Stimulated activated CD4-positive, alpha-beta T cell treated with anti-CD3 and anti-CD28 coated beads, Interleukin-4, amount 100 ng/mL, for 1 hour (primary cell): Measurements from ENCODE around the gene BRD1.
"Not testable (repeated sequence)": the region's sequence is repeated elsewhere in the genome, so short reads cannot be mapped to it uniquely, and the experiment has no call there.

Source experiments
- DNase-seq: peaks from one replicate; pipeline ENCODE4 v3.0.0-alpha.2; 2020

The BRD1 gene

DNA sequence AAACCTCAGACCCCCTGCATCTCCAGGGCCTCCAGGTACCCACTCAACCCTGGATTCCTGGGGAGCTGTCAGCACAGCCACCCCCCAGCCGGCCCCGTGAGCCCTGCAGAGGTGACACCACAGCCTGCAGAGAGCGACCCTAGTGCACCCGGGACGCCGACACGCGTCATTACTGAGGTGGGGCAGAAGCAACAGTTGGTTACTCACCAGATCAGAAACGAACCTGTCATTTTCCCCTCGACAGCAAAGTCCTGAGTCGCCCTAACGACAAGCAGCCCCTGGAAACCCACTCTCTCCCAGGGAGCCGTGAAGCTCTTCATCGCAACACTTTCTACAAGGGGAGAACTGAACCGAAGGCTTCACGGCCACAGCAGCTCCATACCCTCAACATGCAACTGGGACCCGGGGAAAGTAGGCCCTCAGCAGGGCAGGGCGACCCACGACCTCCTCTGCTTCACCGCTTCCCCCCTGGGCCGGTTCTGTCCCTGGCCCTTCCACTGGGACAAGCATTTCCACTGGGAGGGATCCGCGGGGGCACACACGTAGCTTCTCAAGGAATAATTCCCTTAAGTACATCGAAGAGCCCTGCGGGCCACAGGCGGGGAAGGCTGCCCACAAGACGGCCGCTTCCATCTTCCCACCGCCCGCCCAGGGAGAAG lies 1.6 kb downstream of the BRD1 start:
- DNase-seq = peak; percentile 69

DNA sequence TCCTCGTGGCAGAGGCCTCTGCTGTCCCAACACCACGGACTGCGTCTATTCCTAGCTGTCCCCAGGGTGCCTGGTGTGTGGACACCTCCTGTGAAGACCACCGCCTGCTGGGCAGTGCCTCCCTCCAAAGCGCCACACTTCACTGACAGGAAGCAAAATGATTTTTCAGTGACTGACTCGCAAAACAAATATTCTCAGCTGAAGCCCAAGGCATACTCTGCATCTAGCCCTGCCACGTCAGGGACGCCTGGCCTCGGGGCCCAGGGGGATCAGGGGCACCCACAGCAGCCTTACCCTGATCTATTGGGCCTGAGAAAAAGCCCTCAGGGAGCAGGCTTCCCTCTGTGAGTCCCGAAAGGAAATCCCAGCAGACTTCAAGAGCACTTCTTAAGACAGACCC lies 2.2 kb downstream of the BRD1 start:
- no peak for DNase-seq

DNA sequence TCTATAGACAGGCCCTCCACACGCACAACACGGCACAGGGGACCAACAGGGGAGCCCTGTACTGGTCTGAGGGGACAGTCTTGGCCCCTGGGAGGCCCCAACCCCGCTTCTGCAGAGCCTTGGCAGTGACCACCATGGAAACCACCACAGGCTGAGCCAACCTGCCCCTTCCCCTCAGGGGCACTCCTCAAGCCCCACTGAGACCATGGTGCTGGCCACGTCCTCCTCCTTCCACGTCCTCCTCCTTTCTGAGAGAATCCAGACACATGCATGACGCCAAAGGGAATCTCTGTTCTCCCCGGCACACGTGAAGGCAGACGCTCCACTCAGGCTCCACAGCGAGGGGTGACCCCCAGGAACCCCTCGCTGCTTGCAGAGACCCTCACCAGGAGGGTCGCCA lies 2.7 kb downstream of the BRD1 start:
- no peak for DNase-seq

DNA sequence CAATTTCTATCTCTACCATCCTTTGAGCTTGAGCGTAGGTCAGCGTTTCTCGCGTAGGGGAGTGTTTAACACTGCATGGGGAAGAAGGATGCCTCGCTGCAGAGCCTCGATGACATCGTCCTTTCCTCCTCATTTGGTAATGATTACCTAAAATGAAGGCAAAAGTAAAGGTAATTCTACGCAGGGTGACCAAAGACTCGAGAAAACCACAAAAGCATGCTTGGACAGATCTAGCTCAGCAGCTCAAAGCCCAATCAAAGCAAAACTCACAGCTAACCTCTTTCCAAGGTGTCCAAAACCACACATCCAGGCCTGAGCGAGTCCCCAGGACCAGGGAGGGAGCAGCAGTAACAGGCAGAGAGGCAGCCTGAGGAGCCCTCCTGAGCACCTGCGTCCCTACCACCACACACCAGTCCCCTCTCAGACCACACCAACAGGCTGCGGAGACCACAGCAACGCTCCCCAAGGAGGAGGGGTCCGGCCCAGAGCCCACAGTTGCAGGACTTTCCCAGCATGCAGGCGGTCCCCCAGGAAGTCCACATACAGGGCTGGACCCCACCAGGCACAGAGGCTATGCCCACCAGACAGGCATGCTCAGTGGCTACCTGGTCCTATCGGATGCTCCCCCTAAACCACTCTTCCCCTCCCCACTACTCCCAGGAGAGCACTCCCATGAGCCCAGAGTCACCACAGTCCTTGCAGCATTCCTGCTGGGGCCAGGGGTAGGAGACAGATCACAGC lies 3.3 kb downstream of the BRD1 start:
- DNase-seq = no peak

DNA sequence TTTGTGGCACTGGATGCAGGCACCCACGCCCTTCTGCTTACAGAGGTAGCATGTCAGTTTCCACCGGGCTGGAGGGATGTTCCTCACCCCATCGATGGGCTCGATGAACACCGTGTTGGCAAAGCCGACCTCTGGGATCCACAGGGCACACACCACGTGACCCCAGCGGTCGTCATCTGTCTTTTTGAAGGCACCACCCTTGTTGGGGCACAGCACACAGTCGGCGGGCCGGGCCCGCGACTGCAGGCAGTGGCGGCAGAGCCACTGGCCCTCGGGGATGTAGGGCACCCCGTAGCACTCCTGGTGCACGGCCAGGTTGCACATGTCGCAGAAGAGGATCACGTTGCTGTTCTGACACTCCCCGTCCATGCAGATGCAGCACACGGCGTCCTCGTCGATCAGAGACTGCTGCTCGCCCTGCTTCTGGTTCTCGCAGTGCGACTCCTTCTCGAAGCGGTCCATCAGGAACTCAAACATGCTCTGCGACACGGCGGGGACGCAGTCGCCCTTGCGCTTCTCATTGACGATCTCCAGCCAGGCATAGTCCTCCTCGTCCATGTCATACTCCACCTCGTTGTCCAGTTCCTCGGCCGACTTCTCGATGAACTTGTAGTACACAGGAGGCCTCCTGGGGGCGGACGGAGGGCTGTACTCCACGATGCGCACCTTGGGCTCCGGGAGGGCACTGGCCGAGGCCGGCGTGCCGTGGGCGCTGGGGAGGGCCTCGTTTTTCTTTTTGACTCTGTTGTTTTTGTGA lies 4.2 kb downstream of the BRD1 start:
- DNase-seq = no peak

GRCh38 chr22:49821741-49822140 lies 5.9 kb downstream of the BRD1 start:
- DNase-seq = not testable (repeated sequence)

- DNase-seq = no peak
Observed at GRCh38 chr22:49820984-49821383, 6.7 kb downstream of the BRD1 start.

GRCh38 chr22:49817359-49817758 lies 10.3 kb downstream of the BRD1 start:
- DNase-seq = no peak

GRCh38 chr22:49815641-49816091 lies 12.0 kb downstream of the BRD1 start:
- DNase-seq = no peak

GRCh38 chr22:49814856-49815255 lies 12.8 kb downstream of the BRD1 start:
- no peak for DNase-seq

DNA sequence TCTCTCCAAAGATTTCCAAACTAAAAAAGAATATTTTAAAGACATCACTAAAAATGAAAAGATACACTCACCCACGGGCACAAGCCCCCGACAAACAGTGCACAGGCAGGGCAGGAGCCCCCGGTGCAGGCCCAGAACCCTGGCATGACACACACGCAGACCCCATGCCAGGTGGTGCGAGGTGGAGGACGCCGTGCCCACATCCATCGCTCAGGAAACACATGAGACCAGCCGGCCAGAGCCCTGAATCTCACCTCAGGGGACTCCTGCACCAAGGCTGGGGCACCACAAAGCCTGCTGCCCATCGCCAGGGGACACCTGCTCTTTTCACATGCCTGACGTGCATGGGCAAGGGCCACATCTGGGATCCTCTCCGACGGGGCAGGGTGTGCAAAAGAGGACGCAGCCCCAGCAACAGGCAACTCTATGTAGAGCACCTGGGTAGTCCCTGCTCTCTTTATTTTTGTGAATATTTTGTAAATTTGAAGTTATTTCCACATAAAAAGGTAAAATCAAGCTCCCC lies 13.4 kb downstream of the BRD1 start:
- no peak for DNase-seq

- DNase-seq = no peak
Observed at GRCh38 chr22:49812838-49813237, 14.8 kb downstream of the BRD1 start.

GRCh38 chr22:49811020-49811791 lies 16.5 kb downstream of the BRD1 start:
- DNase-seq = no peak

DNA sequence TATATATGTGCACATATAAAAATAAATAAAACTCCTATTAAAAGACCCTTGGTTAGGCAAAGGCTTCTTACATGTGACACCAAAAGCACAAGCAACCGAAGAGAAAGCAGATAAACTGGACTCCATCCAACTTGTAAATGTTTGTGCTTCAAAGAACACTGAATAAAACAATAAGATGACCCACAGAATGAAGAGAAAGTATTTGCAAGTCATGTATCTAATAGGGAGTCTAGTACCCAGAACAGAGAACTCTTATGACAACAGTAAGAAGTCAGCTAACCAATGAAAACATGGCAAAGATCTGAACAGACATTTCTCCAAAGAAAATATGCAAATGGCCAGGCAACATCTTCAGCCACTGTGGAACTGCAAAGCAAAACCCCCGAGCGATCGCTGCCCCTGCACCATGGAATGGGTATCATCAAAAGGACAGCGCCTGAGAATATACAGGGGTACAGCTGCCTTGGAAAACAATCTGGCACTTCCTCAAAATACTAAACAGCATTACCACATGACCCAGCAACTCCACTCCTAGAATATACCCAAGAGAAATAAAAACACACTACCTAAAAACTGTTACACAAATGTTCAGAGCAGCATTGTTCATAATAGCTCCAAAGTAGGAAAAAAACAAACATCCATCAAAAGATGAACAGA lies 17.2 kb downstream of the BRD1 start:
- DNase-seq = no peak

DNA sequence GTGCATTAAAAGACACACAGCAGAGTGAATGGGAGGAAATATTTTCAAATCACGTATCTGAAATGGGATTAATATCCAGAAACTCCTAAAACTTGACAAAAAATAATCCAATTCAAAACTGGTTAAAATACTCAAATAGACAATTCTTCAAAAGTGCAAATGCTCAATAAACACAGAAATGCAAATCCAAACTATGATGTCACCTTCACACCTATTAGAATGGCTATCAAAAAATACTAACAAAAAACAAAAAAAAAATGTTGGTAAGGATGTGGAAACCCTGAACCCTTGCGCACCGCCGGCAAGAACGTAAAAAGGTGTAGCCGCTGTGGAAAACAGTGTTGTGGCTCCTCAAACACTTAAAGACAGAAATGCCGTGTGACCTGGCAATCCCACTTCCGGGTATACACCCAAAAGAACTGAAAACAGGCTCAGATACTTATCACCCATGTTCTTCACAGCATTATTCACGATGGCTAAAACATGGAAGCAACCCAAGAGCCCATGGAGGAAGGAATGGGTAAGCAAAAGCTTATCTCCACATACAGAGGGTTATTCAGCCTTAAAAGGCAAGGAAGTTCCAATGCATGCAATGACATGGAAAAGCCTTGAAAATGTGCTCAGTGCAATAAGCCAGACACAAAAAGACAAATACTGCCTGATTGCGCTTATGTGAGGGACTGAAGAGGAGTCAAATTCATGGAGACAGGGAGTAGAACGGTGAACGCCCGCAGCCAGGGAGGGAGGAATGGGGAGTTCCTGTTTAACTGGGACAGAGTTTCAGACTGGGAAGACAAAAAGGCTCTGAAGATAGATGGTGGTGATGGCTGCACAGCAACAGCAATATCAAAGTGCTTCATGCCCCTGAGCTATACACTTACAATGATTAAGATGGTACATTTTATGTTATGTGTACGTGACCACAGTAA lies 19.6 kb downstream of the BRD1 start:
- no peak for DNase-seq

GRCh38 chr22:49807129-49807528 lies 20.5 kb downstream of the BRD1 start:
- DNase-seq = no peak

DNA sequence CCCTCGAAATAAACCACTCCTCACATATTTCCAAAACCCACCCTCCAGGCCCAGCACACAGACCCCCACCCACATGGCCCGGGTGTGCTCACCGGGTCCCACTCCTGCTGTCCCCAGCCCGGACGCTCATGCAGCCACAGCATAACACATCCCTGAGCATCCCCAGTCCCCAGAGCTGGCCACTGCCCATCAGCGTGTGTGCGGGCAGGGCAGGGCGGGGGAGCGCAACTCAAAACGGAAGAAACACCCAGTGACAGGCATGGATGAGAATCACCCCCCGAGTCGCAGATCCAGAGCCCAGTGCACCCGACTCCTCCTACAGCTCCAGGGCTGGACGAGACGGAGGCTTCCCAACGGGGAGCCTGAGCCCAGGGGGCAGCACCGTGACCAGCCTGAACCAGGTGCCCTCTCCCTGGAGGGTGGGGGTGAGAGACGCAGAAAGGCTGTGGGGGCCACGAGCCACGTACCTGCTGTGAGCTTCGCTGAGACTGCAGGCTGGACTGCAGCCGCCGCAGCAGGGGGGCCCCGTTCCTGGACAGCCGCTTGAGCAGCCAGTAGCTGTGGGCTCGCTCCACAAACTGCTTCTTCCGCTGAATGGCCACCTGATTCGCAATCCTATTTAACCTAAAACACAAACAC lies 23.8 kb downstream of the BRD1 start:
- no peak for DNase-seq

GRCh38 chr22:49803134-49803533 lies 24.5 kb downstream of the BRD1 start:
- DNase-seq = no peak

GRCh38 chr22:49801391-49802060 lies 26.1 kb downstream of the BRD1 start:
- DNase-seq = no peak
